Activated naive CD4-positive, alpha-beta T cell treated with anti-CD3 and anti-CD28 coated beads, Interleukin-2, amount 50 U/mL, for 24 hours (primary cell): ENCODE results near the gene JAKMIP2.
"Not testable (repeated sequence)": the region's sequence is repeated elsewhere in the genome, so short reads cannot be mapped to it uniquely, and the experiment has no call there.

Experiments
- H3K27ac Mint-ChIP-seq: one replicate; pipeline ENCODE4 v1.8.0; 2021; ENCODE audit warnings: mild to moderate bottlenecking, mixed read lengths
- H3K27me3 Mint-ChIP-seq: one replicate; pipeline ENCODE4 v1.8.0; 2021; ENCODE audit warnings: mixed read lengths
- H3K36me3 Mint-ChIP-seq: one replicate; pipeline ENCODE4 v1.8.0; 2021; ENCODE audit warnings: mixed read lengths
- H3K4me1 Mint-ChIP-seq: one replicate; pipeline ENCODE4 v1.8.0; 2021; ENCODE audit warnings: mixed read lengths
- H3K4me3 Mint-ChIP-seq: one replicate; pipeline ENCODE4 v1.8.0; 2021; ENCODE audit warnings: mild to moderate bottlenecking, mixed read lengths
- H3K9me3 Mint-ChIP-seq: one replicate; pipeline ENCODE4 v1.8.0; 2021; ENCODE audit warnings: mixed read lengths

Gene JAKMIP2

GRCh38 chr5:147803161-147803560, 20.6 kb upstream of the JAKMIP2 start:
- H3K27me3 Mint-ChIP-seq, H3K4me3 Mint-ChIP-seq: not testable (repeated sequence)

DNA sequence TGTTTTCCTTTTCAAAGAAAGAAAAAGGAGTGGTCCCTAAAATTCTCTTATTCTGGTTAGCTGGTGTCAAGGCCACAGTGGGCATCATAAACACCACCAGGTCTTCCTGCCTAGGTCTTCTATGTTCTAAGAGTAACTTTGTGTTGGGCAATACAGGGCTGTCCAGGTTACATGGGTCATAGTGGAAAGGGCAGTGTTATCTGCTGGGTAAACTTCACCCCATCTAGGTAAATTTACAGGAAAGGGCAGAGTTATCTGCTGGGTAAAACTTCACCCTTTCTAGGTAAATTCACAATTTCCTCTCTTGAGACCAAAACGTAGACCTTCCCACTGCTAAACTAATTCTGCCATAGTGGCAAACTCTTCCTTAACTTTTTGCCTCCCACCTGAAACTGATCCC, 18.9 kb upstream of the JAKMIP2 start:
- peaks cover 9% of the 10 kb centered on the region for H3K4me1 Mint-ChIP-seq
- H3K27ac Mint-ChIP-seq = no peak overlapping the region
- no peaks in the 10 kb centered on the region for H3K36me3 Mint-ChIP-seq
- H3K4me3 Mint-ChIP-seq = no peak overlapping the region
- no peaks in the 10 kb centered on the region for H3K9me3 Mint-ChIP-seq
- no peaks in the 10 kb centered on the region for H3K27me3 Mint-ChIP-seq

More at GRCh38 chr5:147803161-147803560, 20.6 kb upstream of the JAKMIP2 start:
- not testable (repeated sequence) for H3K27ac Mint-ChIP-seq, H3K4me1 Mint-ChIP-seq, H3K9me3 Mint-ChIP-seq, H3K36me3 Mint-ChIP-seq

DNA sequence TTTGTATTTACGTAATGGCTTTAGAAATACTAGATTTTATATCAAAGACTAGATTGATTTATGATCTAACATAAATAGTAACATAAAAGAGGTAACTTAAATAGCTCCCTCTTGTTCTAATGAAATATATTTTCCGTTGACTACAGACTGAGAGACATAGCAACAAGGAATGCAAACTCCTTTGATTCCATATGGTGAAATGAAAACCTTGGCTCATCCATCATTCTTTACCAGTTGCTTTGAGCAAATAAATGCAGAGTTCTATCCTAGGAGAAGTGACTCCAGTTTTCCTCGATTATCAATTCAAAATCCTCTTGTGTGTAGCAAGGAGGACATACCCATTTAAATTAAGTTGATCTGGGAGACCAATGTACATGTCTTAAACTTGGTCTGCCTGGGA, 18.0 kb upstream of the JAKMIP2 start:
- peaks cover 9% of the 10 kb centered on the region for H3K4me1 Mint-ChIP-seq
- H3K4me3 Mint-ChIP-seq = no peak overlapping the region
- H3K27ac Mint-ChIP-seq = no peak overlapping the region
- no peaks in the 10 kb centered on the region for H3K36me3 Mint-ChIP-seq
- no peaks in the 10 kb centered on the region for H3K9me3 Mint-ChIP-seq
- no peaks in the 10 kb centered on the region for H3K27me3 Mint-ChIP-seq

DNA sequence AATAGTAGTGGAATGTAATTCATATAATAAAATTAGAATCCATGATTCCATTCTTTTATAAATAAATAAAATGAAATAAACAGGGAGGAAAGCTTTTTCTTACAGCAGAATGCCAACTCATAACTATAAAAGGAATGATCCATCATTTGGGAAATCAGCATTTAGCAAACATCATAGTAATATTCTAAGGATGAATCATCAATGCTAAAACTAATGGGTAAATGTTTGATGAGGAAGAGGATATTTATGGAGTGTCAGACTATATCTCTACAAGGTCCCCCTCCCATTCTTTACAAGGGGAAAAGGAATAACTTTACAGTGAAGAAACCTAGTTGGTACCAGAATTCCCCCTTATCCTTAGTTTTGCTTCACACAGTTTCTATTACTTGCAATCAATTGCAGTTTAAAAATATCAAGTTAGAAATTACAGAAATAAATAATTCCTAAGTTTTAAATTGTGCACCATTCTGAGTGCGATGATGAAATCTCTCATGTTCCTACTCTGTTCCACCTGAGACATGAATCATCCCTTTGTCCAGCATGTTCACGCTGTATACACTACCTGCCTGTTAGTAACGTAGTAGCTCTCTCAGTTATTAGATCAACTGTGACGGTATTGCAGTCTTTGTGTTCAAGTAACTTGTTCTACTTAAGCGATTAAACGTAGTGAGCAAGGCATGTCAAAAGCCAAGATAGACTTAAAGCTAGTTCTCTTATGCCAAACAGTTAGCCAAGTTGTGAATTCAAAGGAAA, 14.2 kb upstream of the JAKMIP2 start:
- Mint-ChIP-seq H3K27ac (no peak overlapping the region), H3K36me3 (no peaks in the 10 kb centered on the region), H3K9me3 (no peaks in the 10 kb centered on the region), H3K4me3 (no peak overlapping the region), H3K27me3 (no peaks in the 10 kb centered on the region), H3K4me1 (no peaks in the 10 kb centered on the region)

GRCh38 chr5:147791181-147791580, 8.7 kb upstream of the JAKMIP2 start:
- H3K4me3 Mint-ChIP-seq = no peak overlapping the region
- no peaks in the 10 kb centered on the region for H3K27me3 Mint-ChIP-seq
- H3K9me3 Mint-ChIP-seq = no peaks in the 10 kb centered on the region
- no peak overlapping the region for H3K27ac Mint-ChIP-seq
- H3K4me1 Mint-ChIP-seq = no peaks in the 10 kb centered on the region
- no peaks in the 10 kb centered on the region for H3K36me3 Mint-ChIP-seq

GRCh38 chr5:147789820-147790219, 7.3 kb upstream of the JAKMIP2 start:
- Mint-ChIP-seq H3K27me3 (no peaks in the 10 kb centered on the region), H3K9me3 (no peaks in the 10 kb centered on the region), H3K4me3 (no peak overlapping the region), H3K27ac (no peak overlapping the region), H3K36me3 (no peaks in the 10 kb centered on the region), H3K4me1 (no peaks in the 10 kb centered on the region)

DNA sequence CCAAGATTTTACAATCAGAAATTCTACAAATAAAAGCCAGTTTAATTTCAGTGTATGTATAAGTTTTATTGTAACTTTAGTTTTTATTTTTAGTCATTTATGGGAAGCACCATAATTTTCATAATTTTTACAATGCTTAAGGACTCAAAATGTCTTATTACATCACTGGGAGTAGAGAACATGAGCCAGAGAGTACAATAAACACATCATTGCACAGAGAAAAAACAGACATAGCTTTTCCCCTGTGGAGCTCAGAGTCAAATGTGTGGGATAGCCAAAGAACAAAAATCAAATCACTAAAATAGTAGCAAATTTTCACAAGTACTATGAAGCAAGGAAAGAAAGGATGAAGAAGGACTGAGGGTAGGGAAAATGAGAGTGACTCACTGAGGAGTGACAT, 5.5 kb upstream of the JAKMIP2 start:
- H3K27ac Mint-ChIP-seq = no peak overlapping the region
- H3K27me3 Mint-ChIP-seq = no peaks in the 10 kb centered on the region
- no peaks in the 10 kb centered on the region for H3K4me1 Mint-ChIP-seq
- no peaks in the 10 kb centered on the region for H3K9me3 Mint-ChIP-seq
- H3K36me3 Mint-ChIP-seq = no peaks in the 10 kb centered on the region
- H3K4me3 Mint-ChIP-seq = no peak overlapping the region

GRCh38 chr5:147786142-147786541, 3.6 kb upstream of the JAKMIP2 start:
- Mint-ChIP-seq H3K27me3 (no peaks in the 10 kb centered on the region), H3K27ac (no peak overlapping the region), H3K9me3 (no peaks in the 10 kb centered on the region)

GRCh38 chr5:147784146-147784987, 1.8 kb upstream of the JAKMIP2 start:
- Mint-ChIP-seq H3K9me3 (no peaks in the 10 kb centered on the region), H3K4me1 (peaks cover 19% of the 10 kb centered on the region), H3K4me3 (no peak overlapping the region), H3K27ac (no peak overlapping the region), H3K27me3 (no peaks in the 10 kb centered on the region), H3K36me3 (no peaks in the 10 kb centered on the region)

More at GRCh38 chr5:147786142-147786541, 3.6 kb upstream of the JAKMIP2 start:
- peaks cover 11% of the 10 kb centered on the region for H3K4me1 Mint-ChIP-seq
- H3K36me3 Mint-ChIP-seq = no peaks in the 10 kb centered on the region
- H3K4me3 Mint-ChIP-seq = no peak overlapping the region

- Mint-ChIP-seq H3K4me1 (peaks cover 19% of the 10 kb centered on the region), H3K4me3 (peak overlapping the region; percentile 36), H3K9me3 (peaks cover 4% of the 10 kb centered on the region), H3K27me3 (no peaks in the 10 kb centered on the region), H3K27ac (peak overlapping the region; percentile 12), H3K36me3 (no peaks in the 10 kb centered on the region)
These were observed 1.5 kb downstream of the JAKMIP2 start for GRCh38 chr5:147780924-147781573.

DNA sequence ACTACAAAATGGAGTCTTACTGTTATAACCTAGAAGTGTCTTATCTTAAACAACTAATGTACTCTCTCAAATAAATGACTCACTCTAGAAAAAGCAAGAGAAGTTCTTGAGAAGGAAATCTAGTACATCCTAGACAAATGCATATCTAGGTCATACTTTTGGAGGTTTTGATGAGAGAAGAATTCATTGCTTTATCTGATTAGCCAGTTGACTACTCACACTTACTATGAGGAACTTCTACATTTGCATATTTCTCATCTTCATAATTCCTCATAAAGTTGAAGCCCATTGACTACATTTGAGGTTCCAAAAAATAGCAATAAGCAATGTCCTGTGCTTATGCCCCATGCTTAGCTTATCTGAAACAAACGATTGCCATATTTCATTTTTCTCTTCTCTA, 2.8 kb downstream of the JAKMIP2 start:
- H3K27me3 Mint-ChIP-seq = no peaks in the 10 kb centered on the region
- peaks cover 4% of the 10 kb centered on the region for H3K9me3 Mint-ChIP-seq
- H3K36me3 Mint-ChIP-seq = no peaks in the 10 kb centered on the region
- H3K4me3 Mint-ChIP-seq = no peak overlapping the region
- no peak overlapping the region for H3K27ac Mint-ChIP-seq
- peaks cover 19% of the 10 kb centered on the region for H3K4me1 Mint-ChIP-seq

DNA sequence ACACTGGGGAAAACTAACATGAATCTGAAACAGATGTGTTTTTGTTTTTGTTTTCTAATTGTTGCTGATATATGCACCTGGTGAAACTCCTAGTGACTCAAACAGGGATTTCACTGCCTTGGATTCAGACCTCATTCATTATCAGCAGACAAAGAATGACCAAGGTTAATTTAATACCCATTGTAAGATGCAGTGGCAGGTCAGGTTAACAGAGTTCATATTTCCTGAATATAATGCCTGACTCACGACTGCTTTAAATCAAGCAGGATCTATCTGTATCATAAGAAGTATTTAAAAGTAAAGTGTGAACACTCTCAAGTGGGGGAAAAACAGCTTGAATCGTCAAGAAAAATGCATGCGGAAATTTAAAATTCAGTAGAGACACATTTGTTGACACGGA, 5.5 kb downstream of the JAKMIP2 start:
- H3K4me1 Mint-ChIP-seq = peaks cover 14% of the 10 kb centered on the region
- H3K27ac Mint-ChIP-seq = no peak overlapping the region
- no peaks in the 10 kb centered on the region for H3K36me3 Mint-ChIP-seq
- H3K27me3 Mint-ChIP-seq = no peaks in the 10 kb centered on the region
- H3K4me3 Mint-ChIP-seq = no peak overlapping the region
- peaks cover 4% of the 10 kb centered on the region for H3K9me3 Mint-ChIP-seq

DNA sequence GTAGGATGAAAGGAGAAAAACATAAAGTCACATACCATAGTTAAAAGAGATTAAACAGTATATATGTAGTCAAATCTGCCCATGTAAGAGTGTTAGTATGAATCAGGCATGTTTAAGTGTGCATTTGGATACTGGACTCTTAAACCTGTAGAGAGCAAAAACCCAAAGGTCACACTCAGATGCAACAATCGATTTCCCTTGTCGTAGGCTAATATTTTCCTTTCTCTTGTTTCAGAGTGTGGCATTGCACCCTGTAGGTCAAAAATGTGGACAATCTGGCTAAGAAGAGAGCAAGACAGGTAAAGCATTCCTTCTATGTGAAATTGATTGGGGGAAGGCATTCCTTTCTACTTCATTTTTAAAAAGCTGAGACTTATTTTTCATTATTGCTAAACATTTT, 8.9 kb downstream of the JAKMIP2 start:
- Mint-ChIP-seq H3K27ac (no peak overlapping the region), H3K4me3 (no peak overlapping the region), H3K9me3 (peaks cover 4% of the 10 kb centered on the region), H3K27me3 (no peaks in the 10 kb centered on the region), H3K36me3 (no peaks in the 10 kb centered on the region), H3K4me1 (no peaks in the 10 kb centered on the region)

DNA sequence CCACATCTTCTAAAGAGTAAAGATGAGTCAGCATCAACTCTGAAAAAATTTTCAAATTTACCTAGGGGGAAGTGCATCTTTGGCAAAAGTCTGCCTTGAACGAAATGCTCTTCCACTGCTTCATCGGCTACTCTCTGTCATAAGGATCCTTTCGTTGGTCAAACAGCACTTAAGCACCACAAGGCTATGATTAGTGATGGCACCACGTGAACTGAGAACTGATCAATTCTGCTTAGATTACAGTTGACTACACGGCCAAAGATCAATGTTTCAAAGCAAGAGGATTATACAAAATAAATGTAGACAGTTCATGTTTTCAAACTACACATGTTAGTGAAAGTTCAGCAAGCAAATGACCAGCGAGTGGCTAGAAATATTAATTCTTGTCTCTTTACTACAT, 9.4 kb downstream of the JAKMIP2 start:
- H3K27me3 Mint-ChIP-seq = no peaks in the 10 kb centered on the region
- H3K27ac Mint-ChIP-seq = no peak overlapping the region
- no peaks in the 10 kb centered on the region for H3K4me1 Mint-ChIP-seq
- no peaks in the 10 kb centered on the region for H3K36me3 Mint-ChIP-seq
- H3K9me3 Mint-ChIP-seq = peaks cover 4% of the 10 kb centered on the region
- H3K4me3 Mint-ChIP-seq = no peak overlapping the region

DNA sequence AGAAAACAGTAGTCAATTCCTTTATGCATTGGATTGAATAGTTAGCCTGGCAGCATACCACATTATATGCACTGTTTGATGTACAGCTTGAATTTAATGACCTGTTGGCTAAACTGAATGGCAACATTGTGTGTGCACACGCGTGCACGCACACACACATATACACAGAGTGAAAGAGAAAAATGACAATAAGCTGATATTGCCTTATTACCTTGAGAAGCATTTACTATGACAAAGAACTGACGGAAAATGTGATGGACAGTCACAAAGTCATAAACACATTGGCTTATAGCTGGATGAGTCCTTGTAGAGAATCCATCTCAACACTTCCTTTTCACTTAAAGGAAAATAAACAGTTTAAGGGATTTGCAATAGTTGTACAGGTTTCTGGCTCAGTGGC, 15.5 kb downstream of the JAKMIP2 start:
- Mint-ChIP-seq H3K4me1 (no peaks in the 10 kb centered on the region), H3K27me3 (no peaks in the 10 kb centered on the region), H3K27ac (no peak overlapping the region), H3K9me3 (no peaks in the 10 kb centered on the region), H3K4me3 (no peak overlapping the region), H3K36me3 (no peaks in the 10 kb centered on the region)
